HEK293 (cell line): ENCODE measurements around the gene RTP3.

Source experiments
- ZFP41 ChIP-seq: fragments of 450-650 bp; formaldehyde crosslinking; IDR thresholded peaks from 2 replicates; pipeline ENCODE4 v1.5.1; 2016; ENCODE audit warnings: missing biosample characterization, missing genetic modification characterization, borderline replicate concordance
- ZNF132 ChIP-seq: fragments of 450-650 bp; formaldehyde crosslinking; IDR thresholded peaks from 2 replicates; pipeline ENCODE4 v1.5.1; 2017; ENCODE audit warnings: missing biosample characterization, missing genetic modification characterization, borderline replicate concordance
- ZNF133 ChIP-seq: fragments of 450-650 bp; formaldehyde crosslinking; IDR thresholded peaks from 2 replicates; pipeline ENCODE4 v1.5.1; 2016; ENCODE audit warnings: missing biosample characterization, missing genetic modification characterization
- ZNF138 ChIP-seq: fragments of 450-650 bp; formaldehyde crosslinking; IDR thresholded peaks from 2 replicates; pipeline ENCODE4 v1.5.1; 2016; ENCODE audit warnings: missing biosample characterization, missing genetic modification characterization, borderline replicate concordance
- ZNF19 ChIP-seq: fragments of 450-650 bp; formaldehyde crosslinking; IDR thresholded peaks from 2 replicates; pipeline ENCODE4; 2016; ENCODE audit warnings: missing biosample characterization, missing genetic modification characterization, low read depth
- ZNF202 ChIP-seq: fragments of 450-650 bp; formaldehyde crosslinking; IDR thresholded peaks from 2 replicates; pipeline ENCODE4 v1.5.1; 2016; ENCODE audit warnings: missing biosample characterization, missing genetic modification characterization, borderline replicate concordance
- ZNF394 ChIP-seq: fragments of 450-650 bp; formaldehyde crosslinking; IDR thresholded peaks from 2 replicates; pipeline ENCODE4 v1.5.1; 2016; ENCODE audit warnings: missing biosample characterization, missing genetic modification characterization, mild to moderate bottlenecking, moderate library complexity, borderline replicate concordance
- ZNF501 ChIP-seq: fragments of 450-650 bp; formaldehyde crosslinking; IDR thresholded peaks from 2 replicates; pipeline ENCODE4 v1.5.1; 2016; ENCODE audit warnings: missing biosample characterization, missing genetic modification characterization
- TF ChIP-seq, protein P1 (sequence below): fragments of 450-650 bp; formaldehyde crosslinking; IDR thresholded peaks from 2 replicates; pipeline ENCODE4 v1.5.1; 2016; ENCODE audit warnings: missing biosample characterization, missing genetic modification characterization
- TF ChIP-seq, protein P2 (sequence below): fragments of 450-650 bp; formaldehyde crosslinking; IDR thresholded peaks from 2 replicates; pipeline ENCODE4 v1.5.1; 2016; ENCODE audit warnings: missing biosample characterization, missing genetic modification characterization

DNA sequence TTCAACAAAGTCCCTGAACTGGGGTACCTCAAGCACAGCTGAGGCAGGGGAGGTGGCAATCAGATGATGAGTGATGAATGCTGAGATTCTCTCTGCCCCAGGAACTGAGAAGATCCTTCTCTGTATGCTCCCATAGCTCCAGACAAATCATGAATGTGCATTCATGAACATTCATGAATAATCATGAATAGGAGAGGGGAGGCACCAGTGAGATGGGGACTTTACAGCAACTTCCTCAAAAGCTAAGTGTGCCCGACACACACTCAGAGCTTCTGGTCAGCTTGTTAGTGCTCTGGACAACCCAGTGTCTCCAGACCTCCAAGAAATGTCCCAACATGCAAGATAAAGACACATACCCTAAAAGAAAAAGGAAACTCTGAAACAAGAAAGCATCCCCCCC is 44.1 kb downstream of the RTP3 start:
- TF ChIP-seq ZNF132 (tag by site-specific recombination) (no peak), ZNF394 (tag by site-specific recombination) (no peak), ZFP41 (no peak), ZNF202 (tag by site-specific recombination) (no peak), ZNF138 (no peak), ZNF501 (tag by site-specific recombination) (no peak), ZNF19 (tag by site-specific recombination) (no peak), ZNF133 (tag by site-specific recombination) (no peak)
- TF ChIP-seq, protein P1, sequence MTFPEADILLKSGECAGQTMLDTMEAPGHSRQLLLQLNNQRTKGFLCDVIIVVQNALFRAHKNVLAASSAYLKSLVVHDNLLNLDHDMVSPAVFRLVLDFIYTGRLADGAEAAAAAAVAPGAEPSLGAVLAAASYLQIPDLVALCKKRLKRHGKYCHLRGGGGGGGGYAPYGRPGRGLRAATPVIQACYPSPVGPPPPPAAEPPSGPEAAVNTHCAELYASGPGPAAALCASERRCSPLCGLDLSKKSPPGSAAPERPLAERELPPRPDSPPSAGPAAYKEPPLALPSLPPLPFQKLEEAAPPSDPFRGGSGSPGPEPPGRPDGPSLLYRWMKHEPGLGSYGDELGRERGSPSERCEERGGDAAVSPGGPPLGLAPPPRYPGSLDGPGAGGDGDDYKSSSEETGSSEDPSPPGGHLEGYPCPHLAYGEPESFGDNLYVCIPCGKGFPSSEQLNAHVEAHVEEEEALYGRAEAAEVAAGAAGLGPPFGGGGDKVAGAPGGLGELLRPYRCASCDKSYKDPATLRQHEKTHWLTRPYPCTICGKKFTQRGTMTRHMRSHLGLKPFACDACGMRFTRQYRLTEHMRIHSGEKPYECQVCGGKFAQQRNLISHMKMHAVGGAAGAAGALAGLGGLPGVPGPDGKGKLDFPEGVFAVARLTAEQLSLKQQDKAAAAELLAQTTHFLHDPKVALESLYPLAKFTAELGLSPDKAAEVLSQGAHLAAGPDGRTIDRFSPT (tag by site-specific recombination): no peak
- TF ChIP-seq, protein P2, sequence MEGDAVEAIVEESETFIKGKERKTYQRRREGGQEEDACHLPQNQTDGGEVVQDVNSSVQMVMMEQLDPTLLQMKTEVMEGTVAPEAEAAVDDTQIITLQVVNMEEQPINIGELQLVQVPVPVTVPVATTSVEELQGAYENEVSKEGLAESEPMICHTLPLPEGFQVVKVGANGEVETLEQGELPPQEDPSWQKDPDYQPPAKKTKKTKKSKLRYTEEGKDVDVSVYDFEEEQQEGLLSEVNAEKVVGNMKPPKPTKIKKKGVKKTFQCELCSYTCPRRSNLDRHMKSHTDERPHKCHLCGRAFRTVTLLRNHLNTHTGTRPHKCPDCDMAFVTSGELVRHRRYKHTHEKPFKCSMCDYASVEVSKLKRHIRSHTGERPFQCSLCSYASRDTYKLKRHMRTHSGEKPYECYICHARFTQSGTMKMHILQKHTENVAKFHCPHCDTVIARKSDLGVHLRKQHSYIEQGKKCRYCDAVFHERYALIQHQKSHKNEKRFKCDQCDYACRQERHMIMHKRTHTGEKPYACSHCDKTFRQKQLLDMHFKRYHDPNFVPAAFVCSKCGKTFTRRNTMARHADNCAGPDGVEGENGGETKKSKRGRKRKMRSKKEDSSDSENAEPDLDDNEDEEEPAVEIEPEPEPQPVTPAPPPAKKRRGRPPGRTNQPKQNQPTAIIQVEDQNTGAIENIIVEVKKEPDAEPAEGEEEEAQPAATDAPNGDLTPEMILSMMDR: no peak
